HCT116 (cell line): ENCODE results near the gene DYNC2H1. TPM values are rescaled to one million over a fixed set of nuclear protein-coding genes. Genes with fewer than 3 reads are reported as not detected.
A peak's percentile ranks its signal among the peaks of the same experiment; 100 is the strongest.

ENCODE experiments used
- ATAC-seq: fragments of 200-7000 bp; cut with Tn5 transposase; 2 replicates; pipeline ENCODE4 v1.9.1; 2020; ENCODE audit warnings: mild to moderate bottlenecking, moderate library complexity
- BruUV-seq: library from RNA; stranded (reverse); fragments of 400-500 nt; replicated peaks from 2 replicates; lab custom pipeline; 2021; lab: Mats Ljungman, UMichigan
- CTCF ChIA-PET: fragments of 300-600 bp; sonication (Branson Sonifier 250); formaldehyde crosslinking; loops from one replicate; lab custom pipeline; 2021; ENCODE audit warnings: antibody characterized with exemption; lab: Charles Lee
- POLR2A ChIA-PET: fragments of 300-600, 350-600 bp; sonication (Branson Sonifier 250); formaldehyde crosslinking; loops from one replicate; lab custom pipeline; 2021; ENCODE audit warnings: antibody characterized with exemption; lab: Charles Lee
- RAD21 ChIA-PET, 2 experiments: fragments of 300-600 bp; sonication (Branson Sonifier 250); formaldehyde crosslinking; loops; one replicate each; lab custom pipeline; 2023; ENCODE audit warnings: low total read pairs in 2 of 2; ENCODE audit not compliant: uncharacterized antibody in 2 of 2, unreplicated experiment in 2 of 2, low non-redundant PET in 1 of 2; lab: Charles Lee
- DNase-seq: peaks from one replicate; pipeline ENCODE4 v3.0.0-alpha.2; 2010; ENCODE audit warnings: low read depth, low spot score
- H2AFZ ChIP-seq: fragments of 200-600 bp; shearing (Covaris generic), sonication (generic); 2 replicates; pipeline ENCODE4 v1.6.1; 2017; ENCODE audit warnings: low read depth, mixed run types, mixed read lengths, antibody characterized with exemption, low read length; ENCODE audit not compliant: poor library complexity, severe bottlenecking
- H3K27ac ChIP-seq: 2 replicates; pipeline ENCODE4 v1.5.1; 2012; ENCODE audit warnings: low read depth, low read length
- H3K27me3 ChIP-seq: fragments of 200-600 bp; sonication (generic); 2 replicates; pipeline ENCODE4 v1.6.1; 2016; ENCODE audit warnings: mixed run types, low read length, mixed read lengths; ENCODE audit not compliant: insufficient read depth
- H3K36me3 ChIP-seq, 2 experiments: fragments of 200-500 bp in 1 of 2; fragments of 200-600 bp in 1 of 2; sonication (Bioruptor generic) in 1 of 2; sonication (generic) in 1 of 2; 2 replicates each; pipeline versions ENCODE4 v1.5.1 to v1.6.1; 2014 to 2016; ENCODE audit warnings: low read length in 2 of 2, inconsistent platforms in 1 of 2, mixed read lengths in 1 of 2, mixed run types in 1 of 2; ENCODE audit not compliant: insufficient read depth in 2 of 2, control insufficient read depth in 1 of 2
- H3K4me1 ChIP-seq, 2 experiments: fragments of 200-600 bp in 1 of 2; sonication (generic) in 1 of 2; 2 replicates each; pipeline versions ENCODE4 v1.5.1 to v1.6.1; 2012 to 2017; ENCODE audit warnings: low read length in 2 of 2, inconsistent platforms in 1 of 2, mild to moderate bottlenecking in 1 of 2, mixed read lengths in 1 of 2, mixed run types in 1 of 2, moderate library complexity in 1 of 2; ENCODE audit not compliant: insufficient read depth in 2 of 2, control insufficient read depth in 1 of 2
- H3K4me2 ChIP-seq: fragments of 200-600 bp; sonication (generic); 2 replicates; pipeline ENCODE4 v1.6.1; 2017; ENCODE audit warnings: mixed run types, low read length, mixed read lengths
- H3K4me3 ChIP-seq, 2 experiments: fragments of 200-600 bp in 1 of 2; sonication (generic) in 1 of 2; replicated peaks in 1 of 2; 2 replicates each; pipeline ENCODE4 v1.5.1; 2011 to 2016; ENCODE audit warnings: low read length in 2 of 2, control low read depth in 1 of 2, low read depth in 1 of 2, mild to moderate bottlenecking in 1 of 2, mixed read lengths in 1 of 2, mixed run types in 1 of 2
- H3K79me2 ChIP-seq: fragments of 200-600 bp; sonication (generic); 2 replicates; pipeline ENCODE4 v1.6.1; 2017; ENCODE audit warnings: mild to moderate bottlenecking, mixed run types, low read length, moderate library complexity, mixed read lengths; ENCODE audit not compliant: insufficient read depth
- H3K9ac ChIP-seq: fragments of 200-600 bp; sonication (generic); 2 replicates; pipeline ENCODE4 v1.6.1; 2016; ENCODE audit warnings: low read length, mixed read lengths
- H3K9me2 ChIP-seq: fragments of 200-600 bp; sonication (generic), shearing (Covaris generic); 2 replicates; pipeline ENCODE4 v1.6.1; 2017; ENCODE audit warnings: mixed run types, mild to moderate bottlenecking, moderate library complexity; ENCODE audit not compliant: insufficient read depth
- H3K9me3 ChIP-seq, 2 experiments: fragments of 200-500 bp in 1 of 2; fragments of 200-600 bp in 1 of 2; sonication (Bioruptor generic) in 1 of 2; sonication (generic) in 1 of 2; 2 replicates each; pipeline ENCODE4 v1.6.1; 2014 to 2017; ENCODE audit warnings: low read length in 2 of 2, mixed read lengths in 2 of 2, inconsistent platforms in 1 of 2, low read depth in 1 of 2, mild to moderate bottlenecking in 1 of 2, mixed run types in 1 of 2, moderate library complexity in 1 of 2; ENCODE audit not compliant: control insufficient read depth in 1 of 2, insufficient read depth in 1 of 2
- H4K20me1 ChIP-seq: fragments of 200-600 bp; sonication (generic), shearing (Covaris generic); 2 replicates; pipeline ENCODE4 v1.6.1; 2017; ENCODE audit warnings: mixed run types, mild to moderate bottlenecking, moderate library complexity; ENCODE audit not compliant: insufficient read depth
- ATF3 ChIP-seq: IDR thresholded peaks from 2 replicates; pipeline ENCODE4 v1.6.1; 2012
- CBX3 ChIP-seq: IDR thresholded peaks from 2 replicates; pipeline ENCODE4 v1.6.1; 2012; ENCODE audit warnings: low read depth
- CEBPB ChIP-seq: IDR thresholded peaks from 2 replicates; pipeline ENCODE4 v1.6.1; 2012; ENCODE audit warnings: low read depth
- ELF1 ChIP-seq: IDR thresholded peaks from 2 replicates; pipeline ENCODE4 v1.6.1; 2012; ENCODE audit warnings: low read depth, borderline replicate concordance
- FOSL1 ChIP-seq: IDR thresholded peaks from 2 replicates; pipeline ENCODE4 v1.6.1; 2012; ENCODE audit warnings: low read depth
- JUND ChIP-seq: IDR thresholded peaks from 2 replicates; pipeline ENCODE4 v1.6.1; 2012
- MAX ChIP-seq: IDR thresholded peaks from 2 replicates; pipeline ENCODE4 v1.6.1; 2012
- POLR2A ChIP-seq: IDR thresholded peaks from 2 replicates; pipeline ENCODE4 v1.7.0; 2011; ENCODE audit warnings: borderline replicate concordance; ENCODE audit not compliant: insufficient read depth, insufficient read length; ENCODE audit errors: extremely low read depth
- POLR2AphosphoS5 ChIP-seq: IDR thresholded peaks from 2 replicates; pipeline ENCODE4 v1.6.1; 2011; ENCODE audit warnings: mild to moderate bottlenecking, low read depth, low read length, moderate library complexity
- SIN3A ChIP-seq: IDR thresholded peaks from 2 replicates; pipeline ENCODE4 v1.6.1; 2012; ENCODE audit warnings: low read depth
- SP1 ChIP-seq: IDR thresholded peaks from 2 replicates; pipeline ENCODE4 v1.6.1; 2012; ENCODE audit warnings: low read depth
- YY1 ChIP-seq: IDR thresholded peaks from 2 replicates; pipeline ENCODE4 v1.6.1; 2011; ENCODE audit warnings: low read length, low read depth, moderate library complexity, mild to moderate bottlenecking; ENCODE audit not compliant: insufficient replicate concordance; ENCODE audit errors: extremely low read depth
- ZFX ChIP-seq: fragments of 450-650 bp; IDR thresholded peaks from 2 replicates; pipeline ENCODE4 v1.6.1; 2017
- intact Hi-C: fragments of 100-400 bp; cut with micrococcal nuclease; formaldehyde crosslinking; loops from 2 replicates; pipeline ENCODE4 v1.10.0; 2022
- total RNA-seq: library from RNA; stranded (reverse); gene quantifications from one replicate; pipeline ENCODE4 v1.2.1, GENCODE V29; 2021; ENCODE audit not compliant: unreplicated experiment
- TF ChIP-seq, protein P1 (sequence below): IDR thresholded peaks from 2 replicates; pipeline ENCODE4 v1.6.1; 2011; ENCODE audit warnings: mild to moderate bottlenecking, low read length, moderate library complexity; ENCODE audit not compliant: insufficient replicate concordance; ENCODE audit errors: extremely low read depth
- TF ChIP-seq, protein P2 (sequence below), 3 experiments: fragments of 200-600 bp in 1 of 3; sonication (generic) in 1 of 3; IDR thresholded peaks in 2 of 3; conservative IDR thresholded peaks in 1 of 3; 2 replicates each; pipeline ENCODE4 v1.5.1; 2012 to 2017; ENCODE audit warnings: low read depth in 2 of 3, low read length in 2 of 3, antibody characterized with exemption in 1 of 3, borderline replicate concordance in 1 of 3, control low read depth in 1 of 3, mild to moderate bottlenecking in 1 of 3, mixed read lengths in 1 of 3, mixed run types in 1 of 3, moderate library complexity in 1 of 3; ENCODE audit not compliant: insufficient read depth in 1 of 3

DYNC2H1 gene
- total RNA-seq, 1 experiment from 2014 or later: 1.5 TPM

- DNase-seq: peak; percentile 88
- intact Hi-C loops: loop anchor here (2.0 kb wide), 1 partner anchor 17 kb away; the partner anchor contains the start of gene DYNC2H1
- CTCF ChIA-PET: interaction anchor here (1.4 kb wide), 1 partner anchor 13 kb away, joined by 4 read pairs; no protein-coding TSS in a partner anchor
These were observed 17.3 kb upstream of the DYNC2H1 start, which contains the start of gene DCUN1D5 for GRCh38 chr11:103091801-103092524. TSS of gene DCUN1D5 (minus strand) at chr11:103092160. CDS start at chr11:103091872, 288 bp downstream.

More at GRCh38 chr11:103091801-103092524, 17.3 kb upstream of the DYNC2H1 start, which contains the start of gene DCUN1D5:
- peak within 1 kb of the TSS; percentile 98 for H3K9ac ChIP-seq
- H3K4me3 ChIP-seq: peak within 1 kb of the TSS; percentile 82 to 92
- peak within 1 kb of the TSS; percentile 91 for H3K4me2 ChIP-seq
- POLR2A ChIA-PET: interaction anchor here (0.6 to 1.6 kb wide), 7 partner anchors 8 to 1057 kb away, joined by 3 to 11 read pairs (median 4); partner anchors contain the start of gene DYNC2H1
- no peaks in the 10 kb centered on the region for H3K27me3 ChIP-seq
- peak; percentile 96 for ATAC-seq
- H3K36me3 ChIP-seq: peaks cover 3 to 16% of the 10 kb centered on the region in 2 experiments; a peak in 2 of 4 replicates
- H3K9me2 ChIP-seq: no peaks in the 10 kb centered on the region
- no peaks in the 10 kb centered on the region for H4K20me1 ChIP-seq
- peak within 1 kb of the TSS; percentile 81 for H3K27ac ChIP-seq
- H3K9me3 ChIP-seq: no peaks in the 10 kb centered on the region
- BruUV-seq: no TSS peak
- H3K79me2 ChIP-seq: peaks cover 51% of the 10 kb centered on the region
- H3K4me1 ChIP-seq: peaks cover 0 to 14% of the 10 kb centered on the region in 2 experiments; a peak in 2 of 4 replicates
- RAD21 ChIA-PET: no interaction called here
- peak; percentile 20 for TF ChIP-seq YY1
- TF ChIP-seq ELF1: peak; percentile 26; the same call in 1 of the 2 replicates
- TF ChIP-seq SP1: 0 out of 2 replicates have a peak, but pooled peaks have one; percentile 25
- TF ChIP-seq ATF3: no peak
- no peak for TF ChIP-seq FOSL1
- peak; percentile 69; the same call in 1 of the 2 replicates for TF ChIP-seq CEBPB
- no peak for TF ChIP-seq JUND
- peak; percentile 97 for TF ChIP-seq POLR2AphosphoS5
- TF ChIP-seq POLR2A: peak; percentile 92
- no peak for TF ChIP-seq CBX3
- peak; percentile 68; the same call in 1 of the 2 replicates for TF ChIP-seq SIN3A
- TF ChIP-seq, protein P1, sequence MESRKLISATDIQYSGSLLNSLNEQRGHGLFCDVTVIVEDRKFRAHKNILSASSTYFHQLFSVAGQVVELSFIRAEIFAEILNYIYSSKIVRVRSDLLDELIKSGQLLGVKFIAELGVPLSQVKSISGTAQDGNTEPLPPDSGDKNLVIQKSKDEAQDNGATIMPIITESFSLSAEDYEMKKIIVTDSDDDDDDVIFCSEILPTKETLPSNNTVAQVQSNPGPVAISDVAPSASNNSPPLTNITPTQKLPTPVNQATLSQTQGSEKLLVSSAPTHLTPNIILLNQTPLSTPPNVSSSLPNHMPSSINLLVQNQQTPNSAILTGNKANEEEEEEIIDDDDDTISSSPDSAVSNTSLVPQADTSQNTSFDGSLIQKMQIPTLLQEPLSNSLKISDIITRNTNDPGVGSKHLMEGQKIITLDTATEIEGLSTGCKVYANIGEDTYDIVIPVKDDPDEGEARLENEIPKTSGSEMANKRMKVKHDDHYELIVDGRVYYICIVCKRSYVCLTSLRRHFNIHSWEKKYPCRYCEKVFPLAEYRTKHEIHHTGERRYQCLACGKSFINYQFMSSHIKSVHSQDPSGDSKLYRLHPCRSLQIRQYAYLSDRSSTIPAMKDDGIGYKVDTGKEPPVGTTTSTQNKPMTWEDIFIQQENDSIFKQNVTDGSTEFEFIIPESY: no peak
- TF ChIP-seq, protein P2, sequence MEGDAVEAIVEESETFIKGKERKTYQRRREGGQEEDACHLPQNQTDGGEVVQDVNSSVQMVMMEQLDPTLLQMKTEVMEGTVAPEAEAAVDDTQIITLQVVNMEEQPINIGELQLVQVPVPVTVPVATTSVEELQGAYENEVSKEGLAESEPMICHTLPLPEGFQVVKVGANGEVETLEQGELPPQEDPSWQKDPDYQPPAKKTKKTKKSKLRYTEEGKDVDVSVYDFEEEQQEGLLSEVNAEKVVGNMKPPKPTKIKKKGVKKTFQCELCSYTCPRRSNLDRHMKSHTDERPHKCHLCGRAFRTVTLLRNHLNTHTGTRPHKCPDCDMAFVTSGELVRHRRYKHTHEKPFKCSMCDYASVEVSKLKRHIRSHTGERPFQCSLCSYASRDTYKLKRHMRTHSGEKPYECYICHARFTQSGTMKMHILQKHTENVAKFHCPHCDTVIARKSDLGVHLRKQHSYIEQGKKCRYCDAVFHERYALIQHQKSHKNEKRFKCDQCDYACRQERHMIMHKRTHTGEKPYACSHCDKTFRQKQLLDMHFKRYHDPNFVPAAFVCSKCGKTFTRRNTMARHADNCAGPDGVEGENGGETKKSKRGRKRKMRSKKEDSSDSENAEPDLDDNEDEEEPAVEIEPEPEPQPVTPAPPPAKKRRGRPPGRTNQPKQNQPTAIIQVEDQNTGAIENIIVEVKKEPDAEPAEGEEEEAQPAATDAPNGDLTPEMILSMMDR (IDR thresholded peaks at IDR 0.05 in 2 of 3, conservative IDR thresholded peaks at IDR 0.05 in 1 of 3; ENCODE audit: borderline replicate concordance in 1 of 3, insufficient read depth in 1 of 3, low read depth in 2 of 3, low read length in 2 of 3): no peak
- TF ChIP-seq MAX: peak; percentile 70
- peak; percentile 59; the same call in 1 of the 2 replicates for TF ChIP-seq ZFX
- peak within 1 kb of the TSS; percentile 32 for H2AFZ ChIP-seq
